CD4-positive, alpha-beta T cell treated with Interleukin-6 at 100 ng/mL for 8 hours (primary cell): Measurements from ENCODE around the gene GPR65.
"Not testable (repeated sequence)": the region's sequence is repeated elsewhere in the genome, so short reads cannot be mapped to it uniquely, and the experiment has no call there.

ENCODE experiments used
- DNase-seq: peaks from one replicate; pipeline ENCODE4 v3.0.0-alpha.2; 2020; ENCODE audit warnings: mixed read lengths, low spot score

Gene GPR65

GRCh38 chr14:88004506-88005036 is 364 bp upstream of the GPR65 start:
- no peak for DNase-seq

- peak; percentile 81 for DNase-seq
These were observed 1.3 kb downstream of the GPR65 start for GRCh38 chr14:88005978-88006851.

GRCh38 chr14:88007608-88008007 is 2.7 kb downstream of the GPR65 start:
- DNase-seq = no peak

GRCh38 chr14:88008039-88008742 is 3.3 kb downstream of the GPR65 start:
- no peak for DNase-seq

GRCh38 chr14:88009486-88009885 is 4.6 kb downstream of the GPR65 start:
- no peak for DNase-seq

- DNase-seq = no peak
These were observed 5.4 kb downstream of the GPR65 start for GRCh38 chr14:88010331-88010730.

- no peak for DNase-seq
These were observed 7.6 kb downstream of the GPR65 start for GRCh38 chr14:88012495-88012894.

GRCh38 chr14:88013750-88014349 is 8.9 kb downstream of the GPR65 start:
- peak; percentile 46 for DNase-seq

GRCh38 chr14:88016768-88017167 is 11.8 kb downstream of the GPR65 start:
- no peak for DNase-seq

- DNase-seq = no peak
These were observed 12.6 kb downstream of the GPR65 start for GRCh38 chr14:88017535-88017934.

- peak; percentile 25 for DNase-seq
These were observed 18.8 kb downstream of the GPR65 start for GRCh38 chr14:88023658-88024187.

GRCh38 chr14:88024252-88025086 is 19.5 kb downstream of the GPR65 start:
- not testable (repeated sequence) for DNase-seq

- DNase-seq = no peak
These were observed 20.4 kb downstream of the GPR65 start for GRCh38 chr14:88025313-88025712.

- DNase-seq = peak; percentile 13
These were observed 22.0 kb downstream of the GPR65 start for GRCh38 chr14:88026890-88027289.

GRCh38 chr14:88029500-88029899 is 24.6 kb downstream of the GPR65 start:
- no peak for DNase-seq

GRCh38 chr14:88030079-88030478 is 25.1 kb downstream of the GPR65 start:
- DNase-seq = peak; percentile 14

- no peak for DNase-seq
These were observed 26.0 kb downstream of the GPR65 start for GRCh38 chr14:88030892-88031291.

GRCh38 chr14:88032373-88032772 is 27.4 kb downstream of the GPR65 start:
- no peak for DNase-seq

- DNase-seq = no peak
These were observed 29.1 kb downstream of the GPR65 start for GRCh38 chr14:88034076-88034475.

- no peak for DNase-seq
These were observed 31.5 kb downstream of the GPR65 start for GRCh38 chr14:88036422-88036821.

- no peak for DNase-seq
These were observed 32.4 kb downstream of the GPR65 start for GRCh38 chr14:88037325-88037724.
